Lower lobe of right lung (tissue), 2 donors: ENCODE measurements around the gene TRANK1. TPM values are rescaled to one million over a fixed set of nuclear protein-coding genes. Genes with fewer than 3 reads are reported as not detected.

ENCODE experiments used
- ATAC-seq, 2 donors: fragments of 200-7000 bp; cut with Tn5 transposase; one replicate each; pipeline ENCODE4 v1.9.1; 2020 to 2022; ENCODE audit warnings: mild to moderate bottlenecking in 2 of 2, moderate library complexity in 2 of 2
- DNase-seq: peaks from one replicate; pipeline ENCODE4 v3.0.0-alpha.2; 2020
- H3K27ac ChIP-seq: fragments of 200-600 bp; one replicate; pipeline ENCODE4 v1.8.0; 2022
- H3K27me3 ChIP-seq: fragments of 200-600 bp; one replicate; pipeline ENCODE4 v1.8.0; 2022; ENCODE audit warnings: low read depth
- H3K36me3 ChIP-seq: fragments of 200-600 bp; one replicate; pipeline ENCODE4 v1.8.0; 2022; ENCODE audit warnings: mild to moderate bottlenecking
- H3K4me1 ChIP-seq: fragments of 200-600 bp; one replicate; pipeline ENCODE4 v1.8.0; 2022
- H3K4me3 ChIP-seq: fragments of 200-600 bp; one replicate; pipeline ENCODE4 v1.8.0; 2022; ENCODE audit warnings: mild to moderate bottlenecking
- H3K9me3 ChIP-seq: fragments of 200-600 bp; one replicate; pipeline ENCODE4 v1.8.0; 2022
- CTCF ChIP-seq: fragments of 200-600 bp; IDR thresholded peaks from one replicate; pipeline ENCODE4 v1.8.0; 2022; ENCODE audit warnings: antibody characterized with exemption, mild to moderate bottlenecking
- intact Hi-C: fragments of 100-400 bp; cut with DNase I; formaldehyde crosslinking; loops from one replicate; pipeline ENCODE4 v1.11.0; 2022
- total RNA-seq: library from RNA; stranded (reverse); fragmentation: NEBNext Ultra II Directional; extraction: Animal tissue kit (Norgen Biotek cat#: 25700); gene quantifications from one replicate; pipeline ENCODE4 v1.2.1, GENCODE V29; 2021
- donor health status: DM: no; HTN: yes; CAD: no; lungs with severe emphysema.

Gene TRANK1
- total RNA-seq, 1 donor from 2014 or later: 36.9 TPM

- TF ChIP-seq CTCF: no peak
- no peak for ATAC-seq
- H3K4me3 ChIP-seq: no peak overlapping the region
- DNase-seq: no peak
- H3K9me3 ChIP-seq: no peaks in the 10 kb centered on the region
- H3K36me3 ChIP-seq: peaks cover 91% of the 10 kb centered on the region
- intact Hi-C loops: no loop called here
- H3K27ac ChIP-seq: no peak overlapping the region
- no peaks in the 10 kb centered on the region for H3K27me3 ChIP-seq
- H3K4me1 ChIP-seq: no peaks in the 10 kb centered on the region
These were observed 92.8 kb downstream of the TRANK1 start for GRCh38 chr3:36852071-36852470.

- Histone ChIP-seq H3K27ac (no peak overlapping the region), H3K4me1 (no peaks in the 10 kb centered on the region), H3K9me3 (no peaks in the 10 kb centered on the region), H3K4me3 (no peak overlapping the region), H3K27me3 (no peaks in the 10 kb centered on the region), H3K36me3 (peaks cover 91% of the 10 kb centered on the region)
- TF ChIP-seq CTCF: no peak
- no peak for DNase-seq
- no peak for ATAC-seq
- intact Hi-C loops: no loop called here
These were observed 94.1 kb downstream of the TRANK1 start for GRCh38 chr3:36850743-36851142.

- intact Hi-C loops: no loop called here
- no peaks in the 10 kb centered on the region for H3K9me3 ChIP-seq
- no peak overlapping the region for H3K27ac ChIP-seq
- TF ChIP-seq CTCF: no peak
- DNase-seq (no peak), ATAC-seq (no peak)
- H3K4me1 ChIP-seq: no peaks in the 10 kb centered on the region
- peaks cover 90% of the 10 kb centered on the region for H3K36me3 ChIP-seq
- H3K4me3 ChIP-seq: no peak overlapping the region
- H3K27me3 ChIP-seq: no peaks in the 10 kb centered on the region
These were observed 98.4 kb downstream of the TRANK1 start for GRCh38 chr3:36846406-36846805.

GRCh38 chr3:36843065-36844051 is 101.5 kb downstream of the TRANK1 start:
- H3K36me3 ChIP-seq: peaks cover 90% of the 10 kb centered on the region
- H3K4me3 ChIP-seq: no peak overlapping the region
- no peaks in the 10 kb centered on the region for H3K4me1 ChIP-seq
- ATAC-seq (peak in 1 of 2 donors; percentile 58), DNase-seq (no peak)
- TF ChIP-seq CTCF: peak; percentile 40
- no peaks in the 10 kb centered on the region for H3K27me3 ChIP-seq
- no peak overlapping the region for H3K27ac ChIP-seq
- H3K9me3 ChIP-seq: no peaks in the 10 kb centered on the region
- intact Hi-C loops: no loop called here

GRCh38 chr3:36842275-36842674 is 102.6 kb downstream of the TRANK1 start:
- DNase-seq: no peak
- Histone ChIP-seq H3K4me1 (no peaks in the 10 kb centered on the region), H3K36me3 (peaks cover 97% of the 10 kb centered on the region), H3K27ac (no peak overlapping the region), H3K4me3 (no peak overlapping the region), H3K27me3 (no peaks in the 10 kb centered on the region), H3K9me3 (no peaks in the 10 kb centered on the region)
- ATAC-seq: no peak
- intact Hi-C loops: no loop called here
- no peak for TF ChIP-seq CTCF
